Measurements from ENCODE around the gene RNU6-9.

The RNU6-9 gene

GRCh38 chr19:899336-900042 is 6.2 kb downstream of the RNU6-9 start:
- no peak for DNase-seq

GRCh38 chr19:900043-900301 is 6.7 kb downstream of the RNU6-9 start:
- DNase-seq = no peak

DNA sequence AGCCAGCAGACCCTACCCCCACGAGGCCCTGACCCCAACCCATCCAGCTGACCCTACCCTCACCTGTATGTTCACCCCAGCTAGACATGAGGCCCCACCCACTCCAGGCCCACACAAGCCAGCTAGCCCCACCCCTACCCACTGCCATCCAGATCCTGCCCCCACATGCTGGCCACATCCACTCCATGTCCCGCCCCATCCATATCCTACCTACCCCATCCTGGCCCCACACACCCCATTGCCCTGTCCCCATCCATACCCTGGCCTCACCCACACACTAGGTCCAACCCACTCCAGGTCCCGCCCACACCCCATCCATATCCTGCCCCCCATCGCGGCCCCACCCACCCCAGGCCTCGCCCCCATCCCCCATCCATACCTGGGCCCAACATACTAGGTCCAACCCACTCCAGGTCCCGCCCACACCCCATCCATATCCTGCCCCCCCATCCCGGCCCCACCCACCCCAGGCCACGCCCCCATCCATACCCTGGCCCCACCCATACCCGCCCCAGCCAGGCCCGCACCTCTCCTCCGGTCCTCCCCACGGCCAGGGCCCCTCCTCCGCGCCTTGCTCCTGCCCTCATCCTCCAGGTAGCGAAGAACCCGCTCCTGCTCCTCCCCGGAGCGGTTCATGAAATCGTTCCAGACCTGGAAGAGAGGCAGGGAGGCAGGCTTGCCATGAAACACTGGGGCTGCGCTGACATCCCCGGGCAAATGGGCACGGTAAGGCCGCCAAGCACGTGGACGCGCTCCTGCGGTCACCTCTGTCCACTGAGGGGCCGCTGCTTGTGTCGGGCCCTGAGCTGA is 7.2 kb downstream of the RNU6-9 start:
- no peak for DNase-seq

DNA sequence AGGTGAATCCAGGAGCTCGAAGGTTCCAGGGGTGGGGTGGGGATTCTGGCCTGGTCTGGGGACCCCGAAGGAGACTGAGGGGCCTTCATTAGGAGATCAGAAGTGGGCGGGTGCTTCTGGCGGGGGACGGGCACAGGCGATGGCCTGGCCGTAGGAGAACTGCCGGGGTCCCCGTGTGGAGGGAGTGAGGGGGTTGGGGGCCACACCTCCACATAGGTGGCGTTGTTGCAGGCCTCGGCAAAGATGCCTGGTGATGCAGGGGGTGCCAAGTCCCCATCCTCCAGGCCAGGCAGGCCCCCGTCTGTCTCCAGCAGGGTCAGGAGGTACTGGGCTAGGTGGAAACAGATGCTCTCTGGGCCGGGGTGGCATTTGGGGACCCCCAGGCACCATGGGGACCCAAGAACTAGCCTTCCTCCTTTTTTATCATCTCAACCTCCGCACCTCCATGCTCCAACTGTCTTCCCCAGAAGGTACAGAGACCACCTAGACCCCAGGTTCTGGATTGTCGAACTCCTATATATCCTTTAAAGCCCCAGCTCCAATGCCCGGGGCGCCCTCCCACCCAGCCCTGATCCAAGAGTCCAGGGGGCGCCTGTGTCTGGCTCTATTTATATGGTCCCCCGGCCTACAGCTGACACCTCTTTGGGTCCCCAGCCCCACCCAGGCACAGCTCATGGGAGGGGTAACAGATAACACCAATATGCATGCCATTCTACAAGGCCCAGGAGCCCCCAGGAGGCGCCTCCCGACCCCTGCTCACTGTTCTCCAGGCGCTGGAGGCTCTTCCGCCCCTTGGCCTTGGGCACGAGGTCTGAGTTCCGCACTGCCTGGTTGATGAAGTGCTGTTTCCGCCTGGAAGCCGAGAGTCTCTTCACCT is 8.2 kb downstream of the RNU6-9 start:
- DNase-seq = no peak

GRCh38 chr19:902093-902370 is 8.7 kb downstream of the RNU6-9 start:
- no peak for DNase-seq

DNA sequence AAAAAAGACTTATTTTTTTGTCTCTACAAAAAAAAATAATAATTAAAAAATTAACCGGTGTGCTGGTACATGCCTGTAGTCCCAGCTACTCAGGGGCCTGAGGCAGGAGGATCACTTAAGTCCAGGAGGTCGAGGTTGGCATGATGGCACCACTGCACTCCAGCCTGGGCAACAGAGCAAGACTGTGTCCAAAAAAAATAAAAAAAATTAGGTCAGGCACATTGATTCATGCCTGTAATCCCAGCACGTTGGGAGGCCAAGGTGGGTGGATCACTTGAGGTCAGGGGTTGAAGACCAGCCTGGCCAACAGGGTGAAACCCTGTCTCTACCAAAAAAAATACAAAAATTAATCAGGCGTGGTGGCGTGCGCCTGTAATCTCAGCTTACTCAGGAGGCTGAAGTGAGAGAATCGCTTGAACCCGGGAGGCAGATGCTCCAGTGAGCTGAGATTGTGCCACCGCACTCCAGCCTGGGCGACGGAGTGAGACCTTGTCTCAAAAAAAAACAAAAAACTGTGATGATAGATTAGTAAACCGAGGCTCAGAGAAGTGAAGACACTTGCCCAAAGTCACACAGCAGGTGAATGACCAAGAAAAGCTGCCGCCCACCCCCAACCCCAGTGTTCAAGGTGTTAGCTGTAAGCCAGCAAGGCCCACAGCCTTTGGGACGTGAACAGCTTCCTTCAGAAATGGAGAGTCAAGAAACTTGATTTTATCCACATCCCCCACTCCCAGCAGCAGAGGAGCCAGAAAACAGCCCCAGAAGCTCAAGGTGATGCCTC is 9.4 kb downstream of the RNU6-9 start:
- no peak for DNase-seq

DNA sequence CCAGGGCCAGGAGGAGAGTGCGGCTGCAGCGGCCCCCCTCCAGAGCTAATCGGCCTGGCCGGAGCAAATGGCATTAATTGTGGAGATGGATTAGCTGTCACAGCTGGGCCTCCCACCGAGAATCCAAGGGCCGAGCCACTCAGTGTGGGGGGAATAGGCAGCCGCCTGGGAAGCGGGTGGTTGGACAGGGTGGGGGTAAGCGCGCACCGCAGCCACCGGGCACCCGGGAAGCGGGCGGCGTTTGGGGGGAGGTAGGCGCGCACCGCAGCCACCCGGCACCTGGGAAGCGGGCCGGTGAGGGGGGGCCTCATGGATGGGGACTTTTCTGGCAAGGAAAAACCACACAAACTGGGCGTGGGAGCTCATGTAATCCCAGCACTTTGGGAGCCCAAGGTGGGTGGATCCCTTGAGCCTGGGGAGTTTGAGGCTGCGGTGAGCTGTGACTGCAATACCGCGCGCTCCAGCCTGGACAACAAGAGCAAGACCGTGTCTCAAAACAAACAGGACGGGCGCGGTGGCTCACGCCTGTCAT is 10.0 kb downstream of the RNU6-9 start:
- no peak for DNase-seq

- DNase-seq = no peak
Observed at GRCh38 chr19:904545-904944, 11.3 kb downstream of the RNU6-9 start.

DNA sequence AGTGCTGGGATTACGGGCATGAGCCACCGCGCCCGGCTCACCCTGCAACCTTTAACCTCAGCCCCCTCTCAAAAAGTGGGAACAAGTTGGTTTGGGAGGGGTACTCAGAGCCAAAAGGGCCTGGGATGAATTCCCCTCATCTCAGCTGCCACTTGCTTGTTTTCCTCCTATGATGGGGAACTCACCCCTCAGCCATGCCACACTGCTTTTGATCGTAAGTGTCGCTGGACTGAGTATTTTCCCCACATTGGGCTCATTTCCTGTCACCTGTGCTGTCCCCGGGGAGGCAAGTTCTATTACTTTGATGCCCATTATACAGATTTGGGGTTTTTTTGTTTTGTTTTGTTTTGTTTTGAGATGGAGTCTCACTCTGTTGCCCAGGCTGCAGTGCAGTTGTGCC is 13.2 kb downstream of the RNU6-9 start:
- no peak for DNase-seq

DNA sequence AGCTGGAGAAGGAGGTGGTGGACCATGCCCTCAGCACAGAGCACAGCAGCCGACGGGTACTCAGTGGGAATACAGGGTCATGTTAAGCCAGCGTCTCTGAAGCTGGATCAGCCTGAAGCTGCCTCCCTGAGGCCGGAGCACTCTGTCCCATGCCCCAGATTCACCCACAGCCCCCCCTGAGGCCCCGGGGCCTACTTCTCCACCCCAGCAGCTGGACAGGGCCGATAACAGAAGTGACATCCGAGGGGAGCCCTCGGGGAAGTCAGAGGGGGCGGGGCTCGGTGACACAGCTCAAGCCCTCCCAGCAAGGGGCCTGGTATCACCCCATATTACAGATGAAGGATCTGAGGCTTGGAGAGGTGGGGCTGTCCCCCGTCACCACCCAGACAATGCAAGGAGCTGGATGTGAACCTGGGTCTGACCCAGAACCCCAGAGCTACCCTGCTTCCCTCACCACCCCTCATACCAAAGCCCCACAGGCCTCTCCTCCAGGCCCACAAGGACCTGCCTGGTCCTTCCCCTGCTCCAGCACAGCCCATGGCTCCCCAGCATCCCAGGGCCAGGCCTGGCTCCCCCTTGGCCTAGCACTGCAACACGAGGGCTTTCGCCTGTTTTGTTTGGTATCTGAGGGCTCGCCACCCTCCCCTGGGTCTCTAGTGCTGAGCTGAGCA is 14.0 kb downstream of the RNU6-9 start:
- DNase-seq = no peak

GRCh38 chr19:911197-912033 is 18.1 kb downstream of the RNU6-9 start:
- DNase-seq = no peak

- no peak for DNase-seq
Observed at GRCh38 chr19:912181-913079, 19.1 kb downstream of the RNU6-9 start.

- no peak for DNase-seq
Observed at GRCh38 chr19:913080-913748, 19.9 kb downstream of the RNU6-9 start, which contains the start of gene R3HDM4. TSS of gene R3HDM4 (minus strand) at chr19:913219. CDS start at chr19:913157, 62 bp downstream.

DNA sequence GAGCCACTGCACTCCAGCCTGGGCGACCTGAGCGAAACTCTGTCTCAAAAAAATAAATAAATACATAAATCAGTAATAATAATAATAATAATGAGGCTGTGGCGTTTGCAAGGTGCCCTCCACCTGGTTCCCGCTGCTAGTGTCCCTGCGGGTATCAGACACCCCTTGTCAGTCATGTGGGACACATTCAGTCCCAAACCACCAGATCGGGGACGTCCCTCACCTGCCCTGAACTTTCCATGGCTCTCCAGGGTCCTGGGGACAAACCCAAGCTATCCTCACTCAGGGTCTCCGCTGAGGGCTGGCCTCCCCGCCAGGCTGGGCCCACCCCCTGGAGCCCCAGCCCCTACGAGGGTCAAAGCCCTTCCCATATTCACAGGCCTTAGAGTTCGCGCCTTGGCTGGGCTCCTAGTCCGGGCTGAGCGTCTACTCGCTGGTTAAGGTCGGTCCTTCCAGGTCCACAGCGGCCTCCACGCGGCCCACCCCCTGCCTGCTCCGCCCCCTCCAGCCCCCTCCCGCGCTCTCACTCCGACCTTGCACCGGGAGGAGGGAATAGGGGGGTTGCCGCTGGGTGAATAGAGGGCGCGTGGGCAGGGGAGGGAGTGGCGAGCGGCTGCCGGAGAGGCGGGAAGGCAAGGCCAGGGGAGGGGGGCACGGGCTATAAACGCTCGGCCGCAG is 23.5 kb downstream of the RNU6-9 start:
- no peak for DNase-seq

DNA sequence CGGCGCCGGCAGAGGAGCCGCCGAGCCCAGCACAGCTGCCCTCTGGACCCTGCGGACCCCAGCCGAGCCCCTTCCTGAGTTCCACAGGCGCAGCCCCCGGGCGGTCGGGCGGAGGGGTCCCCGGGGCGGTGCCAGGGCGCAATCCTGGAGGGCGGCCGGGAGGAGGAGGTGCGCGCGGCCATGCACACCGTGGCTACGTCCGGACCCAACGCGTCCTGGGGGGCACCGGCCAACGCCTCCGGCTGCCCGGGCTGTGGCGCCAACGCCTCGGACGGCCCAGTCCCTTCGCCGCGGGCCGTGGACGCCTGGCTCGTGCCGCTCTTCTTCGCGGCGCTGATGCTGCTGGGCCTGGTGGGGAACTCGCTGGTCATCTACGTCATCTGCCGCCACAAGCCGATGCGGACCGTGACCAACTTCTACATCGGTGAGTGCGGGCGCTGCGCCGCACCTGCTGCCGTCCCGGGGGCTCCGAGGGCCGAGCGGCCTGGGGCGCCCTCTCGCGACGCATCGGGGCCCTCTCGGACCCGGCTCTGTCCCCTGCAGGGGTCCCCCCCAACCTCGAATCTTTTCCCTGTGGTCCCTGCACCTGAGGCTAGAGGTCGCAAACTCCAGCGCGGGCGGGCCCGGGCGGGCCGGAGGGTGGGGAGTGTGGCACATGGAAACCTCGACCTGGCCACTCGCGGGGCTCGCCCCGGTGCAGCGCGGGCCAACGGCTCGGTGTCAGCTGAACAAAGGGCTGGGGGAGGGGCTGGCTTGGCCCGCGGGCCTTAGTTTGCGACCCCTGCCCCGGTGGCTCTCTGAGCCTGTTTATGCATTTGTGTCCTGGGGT is 24.3 kb downstream of the RNU6-9 start, which contains the start of gene KISS1R:
Gene KISS1R (plus strand): TSS at position 11 of the 829 bp plus-strand sequence. CDS start 170 bp downstream, at position 181.
- no peak for DNase-seq

DNA sequence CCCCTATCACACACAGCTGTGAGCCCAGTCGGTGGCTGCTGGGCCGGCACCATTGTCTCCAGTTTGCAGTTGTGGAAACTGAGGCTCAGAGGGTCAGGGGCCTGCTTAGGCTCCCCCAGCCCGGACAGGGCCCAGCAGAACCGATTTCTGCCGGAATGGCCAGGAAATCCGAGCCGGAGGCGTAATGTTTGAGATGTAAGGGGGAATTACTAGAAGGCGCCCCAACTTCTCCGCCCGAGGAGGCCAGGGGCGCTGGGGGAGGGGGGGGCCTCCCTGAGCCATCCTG is 24.8 kb downstream of the RNU6-9 start:
- DNase-seq = no peak

DNA sequence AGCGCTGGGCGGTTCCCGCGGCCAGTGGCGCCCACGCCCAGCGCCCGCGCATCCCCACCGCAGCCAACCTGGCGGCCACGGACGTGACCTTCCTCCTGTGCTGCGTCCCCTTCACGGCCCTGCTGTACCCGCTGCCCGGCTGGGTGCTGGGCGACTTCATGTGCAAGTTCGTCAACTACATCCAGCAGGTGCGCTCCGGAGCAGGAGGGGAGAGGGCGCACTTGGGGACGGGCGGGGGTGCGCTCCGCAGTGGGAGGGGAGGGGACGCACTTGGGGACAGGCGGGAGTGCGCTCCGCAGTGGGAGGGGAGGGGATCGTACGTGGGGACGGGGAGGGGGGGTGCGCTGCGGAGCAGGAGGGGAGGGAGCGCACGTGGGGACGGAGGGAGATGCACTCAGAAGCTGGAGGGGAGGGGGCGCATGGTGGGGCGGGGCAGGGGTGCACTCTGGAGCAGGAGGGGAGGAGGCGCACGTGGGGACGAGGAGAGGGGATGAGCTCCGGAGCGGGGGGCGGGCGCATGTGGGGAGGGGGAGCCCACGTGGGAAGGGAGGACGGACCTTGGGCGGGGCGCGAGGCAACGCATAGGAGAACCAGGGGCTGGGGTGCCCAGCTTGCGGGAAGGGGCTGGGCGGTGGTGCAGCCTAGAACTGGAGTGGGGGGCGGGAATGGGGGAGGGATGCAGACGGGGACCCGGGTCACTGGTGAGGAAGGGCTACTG is 25.4 kb downstream of the RNU6-9 start:
- no peak for DNase-seq
